Activated naive CD8-positive, alpha-beta T cell treated with anti-CD3 and anti-CD28 coated beads, Interleukin-2, amount 10 ng/mL, durations not matched to agents 7 days and 5 days (primary cell): Measurements from ENCODE around the gene DAPK3. TPM values are rescaled to one million over a fixed set of nuclear protein-coding genes. Genes with fewer than 3 reads are reported as not detected.
A peak's percentile ranks its signal among the peaks of the same experiment; 100 is the strongest.
"Not testable (repeated sequence)": the region's sequence is repeated elsewhere in the genome, so short reads cannot be mapped to it uniquely, and the experiment has no call there.

Source experiments
- ATAC-seq: fragments of 150-1000 bp; cut with Tn5 transposase; one replicate; pipeline ENCODE4 v1.10.0; 2021; ENCODE audit warnings: low read depth, moderate library complexity
- POLR2A ChIA-PET: fragments of 350-600 bp; sonication (Branson Sonifier 250); formaldehyde crosslinking; loops from one replicate; lab custom pipeline; 2021; ENCODE audit warnings: antibody characterized with exemption; lab: Charles Lee
- DNase-seq: peaks from one replicate; pipeline ENCODE4 v3.0.0; 2021
- H3K27ac Mint-ChIP-seq: one replicate; pipeline ENCODE4 v1.8.0; 2022; ENCODE audit warnings: mild to moderate bottlenecking, mixed read lengths
- H3K27me3 Mint-ChIP-seq: one replicate; pipeline ENCODE4 v1.8.0; 2022; ENCODE audit warnings: mild to moderate bottlenecking, moderate library complexity, mixed read lengths
- H3K36me3 Mint-ChIP-seq: one replicate; pipeline ENCODE4 v1.8.0; 2021; ENCODE audit warnings: mild to moderate bottlenecking, mixed read lengths
- H3K4me1 Mint-ChIP-seq: one replicate; pipeline ENCODE4 v1.8.0; 2021; ENCODE audit warnings: mixed read lengths
- H3K4me3 Mint-ChIP-seq: one replicate; pipeline ENCODE4 v1.8.0; 2022; ENCODE audit warnings: mild to moderate bottlenecking, moderate library complexity, mixed read lengths
- H3K9me3 Mint-ChIP-seq: one replicate; pipeline ENCODE4 v1.8.0; 2021; ENCODE audit warnings: mixed read lengths
- total RNA-seq, 2 experiments: library from RNA; stranded (reverse); gene quantifications; one replicate each; pipeline ENCODE4 v1.2.3, GENCODE V29; 2021

DAPK3 gene
- total RNA-seq, 2 experiments from 2014 or later = 44.8 to 49.8 TPM

DNA sequence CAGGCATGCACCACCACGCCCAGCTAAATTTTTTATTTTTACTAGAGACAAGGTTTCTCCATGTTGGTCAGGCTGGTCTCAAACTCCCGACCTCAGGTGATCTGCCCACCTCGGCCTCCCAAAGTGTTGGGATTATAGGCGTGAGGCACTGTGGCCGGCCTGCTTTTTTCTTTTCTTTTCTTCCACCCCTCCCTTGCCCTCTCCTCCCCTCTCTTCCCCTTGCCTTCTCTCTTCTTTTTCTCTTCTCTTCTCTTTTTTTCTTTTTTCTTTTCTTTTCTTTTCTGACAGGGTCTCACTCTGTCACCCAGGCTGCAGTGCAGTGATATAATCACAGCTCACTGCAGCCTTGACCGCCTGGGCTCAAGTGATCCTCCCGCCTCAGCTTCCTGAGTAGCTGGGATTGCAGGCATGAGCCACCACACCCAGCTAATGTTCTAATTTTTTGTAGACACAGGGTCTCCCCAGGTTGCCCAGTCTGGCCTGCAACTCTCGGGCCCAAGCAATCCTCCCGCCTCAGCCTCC is 18.1 kb downstream of the DAPK3 start:
- POLR2A ChIA-PET, H3K4me1 Mint-ChIP-seq, H3K4me3 Mint-ChIP-seq, H3K9me3 Mint-ChIP-seq, H3K27me3 Mint-ChIP-seq, ATAC-seq, H3K36me3 Mint-ChIP-seq, DNase-seq, H3K27ac Mint-ChIP-seq: not testable (repeated sequence)

DNA sequence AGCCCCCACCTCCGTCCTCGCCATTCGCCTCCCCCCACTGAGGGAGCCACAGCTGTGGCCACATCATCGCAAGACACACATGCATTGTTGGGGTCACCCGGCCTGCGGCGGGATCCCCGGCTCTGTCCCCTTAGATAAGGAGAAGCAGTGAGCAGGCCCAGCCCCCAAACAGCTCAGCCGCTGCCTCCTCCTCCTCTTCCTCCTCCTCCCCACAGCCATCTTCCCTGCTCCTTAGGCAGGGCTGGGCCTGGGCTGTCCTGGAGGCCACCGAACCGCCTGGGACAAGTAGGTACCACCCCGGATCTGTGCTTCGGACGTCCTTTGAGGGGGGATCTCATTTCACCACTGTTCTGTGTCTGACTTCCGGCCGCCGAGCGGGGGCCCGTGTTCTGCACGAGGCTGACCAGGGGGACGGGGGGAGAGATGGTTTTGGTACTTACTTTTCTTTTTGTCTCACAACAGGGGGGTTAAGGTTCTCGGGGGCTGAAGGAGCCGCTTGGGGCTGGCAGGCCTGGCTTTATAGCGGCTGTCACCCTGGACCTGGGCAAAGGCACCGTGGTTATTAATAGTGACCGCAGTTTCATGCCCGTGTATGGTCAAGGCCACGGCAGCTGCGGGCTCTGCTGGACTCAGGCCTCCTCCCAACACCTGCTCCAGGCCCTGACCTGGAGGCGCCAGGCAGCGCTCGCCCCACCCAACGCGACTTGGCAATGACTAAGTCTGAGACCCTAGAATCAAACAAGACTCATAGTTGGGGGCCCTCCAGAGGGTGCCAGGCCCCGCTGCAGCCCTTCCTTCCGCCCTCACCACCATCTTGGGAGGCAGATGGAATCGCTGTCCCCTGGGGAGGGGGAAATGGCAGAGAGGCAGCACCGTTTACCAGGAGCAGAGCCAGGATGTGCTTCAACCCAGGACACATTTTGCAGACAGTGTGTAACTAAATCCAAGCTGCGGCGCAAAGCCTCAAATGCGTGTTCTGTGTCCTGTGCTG is 19.7 kb downstream of the DAPK3 start:
- Mint-ChIP-seq H3K9me3 (no peaks in the 10 kb centered on the region), H3K27ac (peak overlapping the region; percentile 77), H3K4me3 (peak overlapping the region; percentile 76), H3K4me1 (peaks cover 5% of the 10 kb centered on the region), H3K36me3 (no peaks in the 10 kb centered on the region), H3K27me3 (no peaks in the 10 kb centered on the region)
- POLR2A ChIA-PET = no interaction called here
- DNase-seq (peak; percentile 43), ATAC-seq (peak; percentile 25)

DNA sequence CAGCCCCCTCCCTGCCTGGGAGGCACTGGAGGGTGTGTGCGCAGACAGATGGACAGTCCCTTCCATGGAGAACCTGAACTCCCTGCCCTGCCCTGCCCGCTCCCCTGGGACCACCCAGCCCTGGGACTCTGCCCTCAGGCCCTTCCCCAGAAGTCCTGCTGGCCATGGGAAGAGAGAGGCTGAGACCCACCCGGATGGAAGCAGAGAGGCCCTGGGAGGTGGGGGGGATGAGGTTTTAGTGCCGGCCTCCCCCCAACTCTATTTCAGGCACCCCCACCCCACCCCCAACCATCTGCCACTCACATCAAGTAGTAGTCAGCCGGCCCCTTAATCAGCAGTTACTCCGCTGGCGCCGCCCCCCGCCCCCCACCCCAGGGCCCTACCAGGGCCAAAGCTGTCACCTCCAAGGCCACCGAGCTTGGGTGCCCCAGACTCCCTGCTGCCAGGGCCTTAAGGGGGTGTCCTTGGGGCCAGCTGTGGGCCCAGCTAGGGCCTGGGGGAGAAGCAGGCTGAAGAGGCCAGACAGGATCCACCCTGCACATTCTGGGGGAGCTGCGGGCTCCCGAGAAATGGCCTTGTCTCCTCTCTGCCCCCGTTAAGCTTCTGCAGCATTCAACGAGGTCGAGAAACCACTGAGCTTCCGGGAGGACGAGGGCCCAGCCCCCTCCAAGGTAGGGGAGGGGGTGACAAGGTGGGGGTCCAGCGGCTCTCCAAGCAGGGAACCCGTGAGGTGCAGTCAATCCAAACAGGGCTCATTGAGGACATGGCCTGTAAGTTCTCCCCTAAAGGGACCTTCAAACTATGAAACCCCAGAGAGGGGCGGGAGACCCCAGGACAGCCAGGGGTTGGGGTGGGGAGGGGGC is 20.7 kb downstream of the DAPK3 start:
- DNase-seq = no peak
- Mint-ChIP-seq H3K36me3 (no peaks in the 10 kb centered on the region), H3K4me1 (peaks cover 5% of the 10 kb centered on the region), H3K9me3 (no peaks in the 10 kb centered on the region), H3K27ac (no peak overlapping the region), H3K27me3 (no peaks in the 10 kb centered on the region), H3K4me3 (no peak overlapping the region)
- ATAC-seq = no peak
- POLR2A ChIA-PET = no interaction called here

DNA sequence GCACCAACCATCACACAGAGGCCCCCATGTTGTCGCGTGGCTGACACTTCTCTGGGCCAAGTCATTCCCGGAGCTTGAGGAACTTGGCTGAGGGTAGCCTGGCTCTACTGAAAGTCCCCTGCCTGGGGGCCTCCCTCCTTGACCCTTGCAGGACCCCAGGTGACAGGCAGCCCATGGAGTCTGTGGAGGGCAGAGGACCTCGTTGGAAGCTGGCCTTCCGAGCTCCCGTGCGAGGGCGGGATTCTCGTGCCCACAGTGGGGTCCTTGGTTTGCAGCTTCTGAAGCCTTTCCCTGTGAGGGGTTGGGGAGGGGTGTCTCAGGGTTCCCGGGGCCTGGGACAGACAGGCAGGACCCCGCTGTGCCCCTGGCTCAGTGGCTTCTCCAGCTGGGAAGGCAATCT is 21.6 kb downstream of the DAPK3 start:
- H3K4me3 Mint-ChIP-seq = no peak overlapping the region
- H3K27me3 Mint-ChIP-seq = no peaks in the 10 kb centered on the region
- POLR2A ChIA-PET = no interaction called here
- DNase-seq = no peak
- H3K36me3 Mint-ChIP-seq = no peaks in the 10 kb centered on the region
- no peak overlapping the region for H3K27ac Mint-ChIP-seq
- H3K4me1 Mint-ChIP-seq = peaks cover 6% of the 10 kb centered on the region
- ATAC-seq = no peak
- no peaks in the 10 kb centered on the region for H3K9me3 Mint-ChIP-seq

DNA sequence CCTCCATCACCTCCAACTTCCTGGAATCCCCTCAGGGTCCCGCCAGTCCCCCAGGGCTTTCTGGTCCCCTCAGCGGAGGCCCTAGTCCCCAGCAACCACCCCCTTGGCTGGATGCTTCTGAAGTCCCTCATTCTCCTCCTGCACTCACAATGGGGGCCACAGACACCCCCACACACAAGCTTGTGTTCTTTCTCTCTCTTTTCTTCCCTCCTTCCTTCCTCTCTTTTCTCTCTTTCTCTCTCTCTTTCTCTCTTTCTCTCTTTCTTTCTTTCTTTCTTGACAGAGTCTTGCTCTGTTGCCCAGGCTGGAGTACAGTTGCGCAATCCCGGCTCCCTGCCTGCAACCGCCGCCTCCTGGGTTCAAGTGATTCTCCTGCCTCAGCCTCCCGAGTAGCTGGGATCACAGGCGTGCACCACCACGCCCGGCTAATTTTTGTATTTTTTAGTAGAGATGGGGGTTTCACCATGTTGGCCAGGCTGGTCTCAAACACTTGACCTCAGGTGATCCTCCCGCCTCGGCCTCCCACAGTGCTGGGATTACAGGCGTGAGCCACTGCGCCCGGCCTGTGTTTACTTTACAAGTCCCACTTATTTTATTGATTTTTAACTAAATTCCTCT is 23.5 kb downstream of the DAPK3 start:
- not testable (repeated sequence) for H3K4me3 Mint-ChIP-seq, H3K9me3 Mint-ChIP-seq, H3K27ac Mint-ChIP-seq, DNase-seq, H3K27me3 Mint-ChIP-seq, ATAC-seq, H3K36me3 Mint-ChIP-seq
- peaks cover 13% of the 10 kb centered on the region for H3K4me1 Mint-ChIP-seq
- POLR2A ChIA-PET = interaction anchor here (0.6 kb wide), 1 partner anchor 53 kb away, joined by 5 read pairs; no protein-coding TSS in a partner anchor

DNA sequence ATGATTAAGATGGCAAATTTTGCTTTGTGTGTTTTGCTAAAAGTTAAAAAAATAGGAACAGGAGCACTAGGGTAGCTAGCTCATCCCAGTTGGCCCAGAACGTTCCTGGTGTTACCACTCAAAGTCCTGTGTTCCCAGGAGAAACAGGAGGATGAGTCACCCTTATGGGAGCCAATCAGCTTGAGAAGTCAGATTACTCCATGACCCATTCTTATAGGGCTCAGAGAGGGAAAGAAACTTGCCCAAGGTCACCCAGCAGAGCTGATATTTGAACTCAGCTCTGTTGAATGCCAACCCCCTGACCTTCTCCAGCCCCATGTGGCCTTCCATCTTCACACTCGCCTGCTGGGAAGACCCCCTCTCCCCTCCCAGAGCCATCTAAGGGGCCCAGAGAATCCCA is 25.1 kb downstream of the DAPK3 start:
- ATAC-seq (no peak), DNase-seq (no peak)
- Mint-ChIP-seq H3K4me1 (peaks cover 8% of the 10 kb centered on the region), H3K27ac (no peak overlapping the region), H3K27me3 (peaks cover 2% of the 10 kb centered on the region), H3K9me3 (no peaks in the 10 kb centered on the region), H3K4me3 (no peak overlapping the region), H3K36me3 (no peaks in the 10 kb centered on the region)
- POLR2A ChIA-PET = no interaction called here

DNA sequence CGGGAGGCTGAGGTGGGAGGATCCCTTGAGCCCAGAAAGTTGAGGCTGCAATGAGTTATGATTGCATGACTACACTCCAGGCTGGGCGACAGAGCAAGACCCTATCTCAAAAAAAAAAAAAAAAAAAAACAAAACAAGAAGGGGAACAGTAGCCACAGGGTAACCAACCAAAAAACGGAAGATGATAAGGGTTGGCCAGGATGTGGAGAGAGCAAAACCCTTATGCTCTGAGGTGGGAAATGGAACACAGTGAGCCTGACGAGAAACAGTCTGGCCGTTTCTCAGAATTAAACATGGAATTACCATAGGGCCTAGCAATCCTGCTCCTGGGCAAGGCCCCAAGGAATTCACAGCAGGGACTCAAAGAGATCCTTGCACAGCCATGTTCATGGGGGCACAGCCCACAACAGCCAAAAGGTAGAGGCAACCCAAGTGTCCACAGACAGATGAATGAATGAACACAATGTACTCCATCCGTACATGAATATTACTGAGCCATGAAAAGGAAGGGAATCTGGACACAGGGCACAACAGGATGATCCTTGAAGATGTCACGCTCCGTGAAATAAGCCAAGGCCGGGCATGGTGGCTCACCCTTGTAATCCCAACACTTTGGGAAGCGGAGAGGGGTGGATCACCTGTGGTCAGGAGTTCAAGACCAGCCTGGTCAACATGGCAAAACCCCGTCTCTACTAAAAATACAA is 26.7 kb downstream of the DAPK3 start:
- H3K27me3 Mint-ChIP-seq = peaks cover 2% of the 10 kb centered on the region
- POLR2A ChIA-PET = interaction anchor here (0.6 kb wide), 1 partner anchor 146 kb away, joined by 4 read pairs; no protein-coding TSS in a partner anchor
- DNase-seq (no peak), ATAC-seq (peak; percentile 68)
- peak overlapping the region; percentile 66 for H3K4me3 Mint-ChIP-seq
- peak overlapping the region; percentile 66 for H3K27ac Mint-ChIP-seq
- peaks cover 8% of the 10 kb centered on the region for H3K4me1 Mint-ChIP-seq
- H3K9me3 Mint-ChIP-seq = no peaks in the 10 kb centered on the region
- H3K36me3 Mint-ChIP-seq = no peaks in the 10 kb centered on the region

DNA sequence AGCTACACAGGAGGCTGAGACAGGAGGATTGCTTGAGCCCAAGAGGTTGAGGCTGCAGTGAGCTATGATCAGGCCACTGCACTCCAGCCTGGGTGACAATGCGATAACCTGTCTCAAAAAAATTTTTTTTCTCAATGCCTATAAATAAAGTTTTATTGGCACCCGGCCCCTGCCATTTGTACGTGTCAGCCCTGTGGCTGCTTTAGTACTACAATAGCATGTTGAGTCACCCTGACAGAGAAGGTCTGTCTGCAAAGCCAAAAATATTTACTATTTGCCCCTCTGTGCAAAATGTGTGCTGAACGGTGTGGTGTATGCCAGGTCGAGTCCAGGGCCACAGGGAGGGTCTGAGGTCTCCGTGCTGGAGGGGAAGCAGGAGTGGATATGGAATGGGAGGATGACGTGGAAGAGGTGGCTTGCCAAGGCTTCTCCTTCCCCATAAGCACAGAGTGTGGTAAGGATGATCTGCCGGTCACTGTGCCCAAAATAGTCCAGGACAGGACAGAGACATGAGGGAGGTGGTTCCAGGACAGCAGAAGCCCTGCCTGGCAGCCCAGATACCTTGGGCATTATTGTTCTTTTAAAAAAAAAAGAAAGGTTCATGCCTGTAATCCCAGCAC is 28.0 kb downstream of the DAPK3 start:
- Mint-ChIP-seq H3K27ac (peak overlapping the region; percentile 62), H3K4me3 (no peak overlapping the region), H3K27me3 (peaks cover 2% of the 10 kb centered on the region), H3K9me3 (no peaks in the 10 kb centered on the region), H3K36me3 (no peaks in the 10 kb centered on the region), H3K4me1 (peaks cover 8% of the 10 kb centered on the region)
- DNase-seq (no peak), ATAC-seq (no peak)
- POLR2A ChIA-PET = no interaction called here

DNA sequence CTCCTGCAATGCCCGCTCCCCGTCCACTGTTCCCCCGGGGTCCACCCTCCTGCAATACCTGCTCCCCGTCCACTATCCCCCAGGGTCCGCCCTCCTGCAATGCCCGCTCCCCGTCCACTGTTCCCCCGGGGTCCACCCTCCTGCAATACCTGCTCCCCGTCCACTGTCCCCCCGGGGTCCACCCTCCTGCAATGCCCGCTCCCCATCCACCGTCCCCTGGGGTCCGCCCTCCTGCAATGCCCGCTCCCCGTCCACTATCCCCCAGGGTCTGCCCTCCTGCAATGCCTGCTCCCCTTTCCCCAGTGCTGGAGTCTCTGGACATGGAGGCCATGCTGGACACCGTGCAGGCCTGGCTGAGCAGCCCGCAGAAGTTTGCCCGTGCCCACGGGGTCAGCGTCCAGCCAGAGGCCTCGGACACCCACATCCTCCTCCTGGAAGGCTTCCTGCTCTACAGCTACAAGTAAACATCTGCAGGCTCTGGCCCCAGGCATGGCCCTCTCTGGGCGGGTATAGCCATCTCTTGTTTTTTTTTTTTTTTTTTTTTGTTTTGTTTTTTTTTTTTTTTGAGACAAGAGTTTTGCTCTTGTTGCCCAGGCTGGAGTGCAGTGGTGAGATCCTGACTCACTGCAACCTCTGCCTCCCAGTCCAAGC is 32.5 kb downstream of the DAPK3 start:
- DNase-seq, H3K27ac Mint-ChIP-seq, H3K4me1 Mint-ChIP-seq, H3K4me3 Mint-ChIP-seq, H3K9me3 Mint-ChIP-seq, H3K36me3 Mint-ChIP-seq, ATAC-seq, POLR2A ChIA-PET: not testable (repeated sequence)
- peaks cover 15% of the 10 kb centered on the region for H3K27me3 Mint-ChIP-seq

DNA sequence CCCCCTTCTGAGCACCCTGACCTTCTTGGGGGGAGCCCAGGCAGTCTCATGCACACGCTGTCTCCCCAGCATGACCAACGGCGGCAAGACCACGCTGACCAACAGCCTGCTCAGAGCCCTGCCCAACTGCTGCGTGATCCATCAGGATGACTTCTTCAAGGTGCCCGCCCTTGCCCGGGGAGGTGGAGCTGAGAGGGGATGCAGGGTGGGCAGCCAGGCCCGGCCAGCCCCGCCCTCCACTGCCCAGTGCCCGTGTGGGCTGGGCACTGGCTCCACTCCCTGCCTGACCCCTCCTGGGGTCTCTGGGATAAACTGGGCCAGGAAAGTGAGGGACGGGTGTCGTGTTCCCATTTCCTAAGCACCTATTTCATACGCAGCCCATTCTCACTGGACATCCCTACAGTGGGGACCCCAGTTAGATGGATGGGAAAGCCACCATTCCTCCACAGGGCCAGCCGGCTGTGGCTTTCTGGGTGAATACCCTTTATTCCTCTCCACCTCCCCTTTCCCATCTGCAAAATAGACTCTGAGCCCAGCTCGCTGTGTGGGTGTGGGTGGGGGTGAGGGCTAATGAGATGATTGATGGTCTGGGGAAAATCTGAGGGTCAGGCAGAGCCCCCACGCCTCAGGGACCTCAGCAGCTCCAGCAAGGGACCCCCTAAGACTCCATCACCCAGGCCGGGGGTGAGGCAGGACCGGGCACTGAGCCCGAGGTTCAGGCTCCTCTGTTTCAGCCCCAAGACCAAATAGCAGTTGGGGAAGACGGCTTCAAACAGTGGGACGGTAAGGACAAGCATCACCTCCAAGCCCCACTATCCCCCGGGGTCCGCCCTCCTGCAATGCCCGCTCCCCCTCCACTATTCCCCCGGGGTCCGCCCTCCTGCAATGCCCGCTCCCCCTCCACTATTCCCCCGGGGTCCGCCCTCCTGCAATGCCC is 34.1 kb downstream of the DAPK3 start:
- no peak overlapping the region for H3K27ac Mint-ChIP-seq
- no peaks in the 10 kb centered on the region for H3K36me3 Mint-ChIP-seq
- H3K4me1 Mint-ChIP-seq = no peaks in the 10 kb centered on the region
- H3K9me3 Mint-ChIP-seq = no peaks in the 10 kb centered on the region
- DNase-seq (no peak), ATAC-seq (no peak)
- H3K27me3 Mint-ChIP-seq = peaks cover 26% of the 10 kb centered on the region
- no peak overlapping the region for H3K4me3 Mint-ChIP-seq
- POLR2A ChIA-PET = no interaction called here
